GM12878 (cell line): Measurements from ENCODE around the gene MARS1. TPM values are rescaled to one million over a fixed set of nuclear protein-coding genes. Genes with fewer than 3 reads are reported as not detected.

ENCODE experiments used
- ATAC-seq: fragments of 200-7000 bp; cut with Tn5 transposase; 3 replicates; pipeline ENCODE4 v1.9.1; 2020; ENCODE audit warnings: mild to moderate bottlenecking, moderate library complexity
- BruUV-seq: library from RNA; stranded (reverse); fragments of 400-500 nt; replicated peaks from 2 replicates; lab custom pipeline; 2021; lab: Mats Ljungman, UMichigan
- CTCF ChIA-PET: fragments of 300-600 bp; sonication (Branson Sonifier 250); formaldehyde crosslinking; extraction: SDS; loops from one replicate; lab custom pipeline; 2021; ENCODE audit warnings: inconsistent platforms; lab: Yijun Ruan, JAX
- POLR2A ChIA-PET: fragments of 350-600 bp; formaldehyde crosslinking; extraction: SDS; loops from one replicate; lab custom pipeline; 2021; ENCODE audit warnings: inconsistent platforms; lab: Charles Lee
- RAD21 ChIA-PET: fragments of 300-600 bp; sonication (Branson Sonifier 250); formaldehyde crosslinking; loops from one replicate; lab custom pipeline; 2023; ENCODE audit warnings: antibody characterized with exemption; ENCODE audit not compliant: unreplicated experiment; lab: Charles Lee
- SMC1A ChIA-PET: fragments of 300-600 bp; sonication (Branson Sonifier 250); formaldehyde crosslinking; loops from one replicate; lab custom pipeline; 2023; ENCODE audit not compliant: unreplicated experiment, uncharacterized antibody; lab: Charles Lee
- DNase-seq: peaks from one replicate; pipeline ENCODE4 v3.0.0-alpha.2; 2011; ENCODE audit warnings: low read depth, low spot score
- FAIRE-seq: peaks from 3 replicates; lab custom pipeline; 2011; peaks lifted over from hg19 to GRCh38; lab: Jason Lieb, UNC
- H2AFZ ChIP-seq: 2 replicates; pipeline ENCODE4 v1.6.0; 2011; ENCODE audit warnings: low read depth, low read length, control low read depth; ENCODE audit not compliant: control insufficient read depth
- H3K27ac ChIP-seq: 2 replicates; pipeline ENCODE4 v1.5.1; 2011; ENCODE audit warnings: control low read depth; ENCODE audit not compliant: control insufficient read depth, insufficient read depth
- H3K27me3 ChIP-seq, 2 experiments: replicated peaks in 1 of 2; 2 replicates each; pipeline versions ENCODE4 v1.6.0 to v1.6.1; 2011; ENCODE audit warnings: low read length in 1 of 2; ENCODE audit not compliant: control insufficient read depth in 2 of 2, insufficient read depth in 2 of 2
- H3K36me3 ChIP-seq, 2 experiments: 2 replicates each; pipeline ENCODE4 v1.5.1; 2011; ENCODE audit warnings: low read length in 1 of 2; ENCODE audit not compliant: control insufficient read depth in 2 of 2, insufficient read depth in 2 of 2
- H3K4me1 ChIP-seq: 2 replicates; pipeline ENCODE4 v1.6.1; 2011; ENCODE audit warnings: mild to moderate bottlenecking, low read length, moderate library complexity, mixed read lengths; ENCODE audit not compliant: control insufficient read depth, insufficient read depth
- H3K4me2 ChIP-seq: 2 replicates; pipeline ENCODE4 v1.6.0; 2011; ENCODE audit warnings: control low read depth; ENCODE audit not compliant: control insufficient read depth, insufficient read depth
- H3K4me3 ChIP-seq: fragments of 200-600 bp; sonication (generic); 2 replicates; pipeline ENCODE4 v1.5.1; 2016
- H3K79me2 ChIP-seq: 2 replicates; pipeline ENCODE4 v1.6.0; 2011; ENCODE audit warnings: low read length; ENCODE audit not compliant: control insufficient read depth, insufficient read depth
- H3K9ac ChIP-seq: 2 replicates; pipeline ENCODE4 v1.8.0; 2011; ENCODE audit warnings: low read length, control low read depth, mixed read lengths; ENCODE audit not compliant: control insufficient read depth, insufficient read depth
- H3K9me3 ChIP-seq: replicated peaks from 3 replicates; pipeline ENCODE4 v1.5.1; 2011; ENCODE audit warnings: mild to moderate bottlenecking, low read length; ENCODE audit not compliant: control insufficient read depth, insufficient read depth
- H4K20me1 ChIP-seq: 2 replicates; pipeline ENCODE4 v1.6.0; 2011; ENCODE audit not compliant: control insufficient read depth, insufficient read depth
- ASH2L ChIP-seq: fragments of 300-600, 200-600 bp; sonication (generic); IDR thresholded peaks from 2 replicates; pipeline ENCODE4 v1.6.1; 2017; ENCODE audit warnings: low read depth, mild to moderate bottlenecking, borderline replicate concordance
- BCL11A ChIP-seq: IDR thresholded peaks from 2 replicates; pipeline ENCODE4 v1.6.1; 2011; ENCODE audit warnings: low read depth, low read length
- BRCA1 ChIP-seq: IDR thresholded peaks from 2 replicates; pipeline ENCODE4 v1.6.1; 2011; ENCODE audit warnings: low read depth, low read length, improper control_type of control experiment
- ESRRA ChIP-seq: IDR thresholded peaks from 2 replicates; pipeline ENCODE4 v1.6.1; 2012; ENCODE audit warnings: mild to moderate bottlenecking, low read length, improper control_type of control experiment
- FOXK2 ChIP-seq: fragments of 450-650 bp; IDR thresholded peaks from 2 replicates; pipeline ENCODE4 v1.6.1; 2017; ENCODE audit warnings: mild to moderate bottlenecking, moderate library complexity
- IRF4 ChIP-seq: IDR thresholded peaks from 2 replicates; pipeline ENCODE4 v1.6.1; 2011; ENCODE audit warnings: low read depth, low read length
- MTA2 ChIP-seq: fragments of 450-650 bp; IDR thresholded peaks from 2 replicates; pipeline ENCODE4 v1.6.1; 2016; ENCODE audit warnings: low read depth, mild to moderate bottlenecking, moderate library complexity
- MXI1 ChIP-seq: fragments of 150-350 bp; IDR thresholded peaks from 2 replicates; pipeline ENCODE4 v1.6.1; 2011; ENCODE audit warnings: low read depth, mild to moderate bottlenecking, inconsistent platforms, low read length, improper control_type of control experiment
- NFIC ChIP-seq: IDR thresholded peaks from 2 replicates; pipeline ENCODE4 v1.6.1; 2012; ENCODE audit warnings: low read depth, mild to moderate bottlenecking, inconsistent platforms, low read length, moderate library complexity
- PAX8 ChIP-seq: fragments of 450-650 bp; IDR thresholded peaks from 2 replicates; pipeline ENCODE4 v1.6.1; 2017; ENCODE audit warnings: mild to moderate bottlenecking, moderate library complexity
- RELA ChIP-seq: fragments of 450-650 bp; IDR thresholded peaks from 2 replicates; pipeline ENCODE4 v1.8.0; 2014; ENCODE audit warnings: borderline replicate concordance; ENCODE audit not compliant: partially characterized antibody
- SIX5 ChIP-seq: IDR thresholded peaks from 2 replicates; pipeline ENCODE4 v1.6.1; 2011; ENCODE audit warnings: mild to moderate bottlenecking, low read depth, low read length, moderate library complexity; ENCODE audit not compliant: severe bottlenecking
- SMARCA5 ChIP-seq: fragments of 450-650 bp; IDR thresholded peaks from 2 replicates; pipeline ENCODE4 v1.6.1; 2017; ENCODE audit warnings: mild to moderate bottlenecking
- STAT1 ChIP-seq: fragments of 450-650 bp; conservative IDR thresholded peaks from 2 replicates; pipeline ENCODE4 v1.6.1; 2014; ENCODE audit warnings: antibody characterized with exemption, mild to moderate bottlenecking
- USF1 ChIP-seq: IDR thresholded peaks from 2 replicates; pipeline ENCODE4 v1.6.1; 2011; ENCODE audit warnings: borderline replicate concordance, low read depth, mild to moderate bottlenecking, moderate library complexity, mixed read lengths, low read length; ENCODE audit not compliant: insufficient read depth; ENCODE audit errors: extremely low read length
- YY1 ChIP-seq: IDR thresholded peaks from 2 replicates; pipeline ENCODE4 v1.6.1; 2011; ENCODE audit warnings: low read depth, mild to moderate bottlenecking, low read length
- ZBED1 ChIP-seq: IDR thresholded peaks from 2 replicates; pipeline ENCODE4 v1.6.1; 2016; ENCODE audit warnings: borderline replicate concordance
- ZNF384 ChIP-seq: IDR thresholded peaks from 2 replicates; pipeline ENCODE4 v1.6.1; 2012; ENCODE audit warnings: low read depth, mild to moderate bottlenecking, low read length, improper control_type of control experiment, borderline replicate concordance
- WGBS: methylation state at CpG from one replicate; pipeline ENCODE4 v1.1.6; 2016; ENCODE audit warnings: low lambda C conversion rate; ENCODE audit not compliant: insufficient replicate concordance, insufficient coverage; ENCODE audit errors: missing lambda C conversion rate; 5-methylcytosine and 5-hydroxymethylcytosine counted together
- in situ Hi-C: fragments of 300-500 bp; cut with MboI; formaldehyde crosslinking; loops from 9 replicates; pipeline ENCODE4 v1.14.3; 2018; ENCODE audit warnings: mixed read lengths
- intact Hi-C: fragments of 100-400 bp; cut with micrococcal nuclease; formaldehyde crosslinking; loops from one replicate; pipeline ENCODE4 v1.14.2; 2022; ENCODE audit not compliant: unreplicated experiment
- polyA plus RNA-seq, 11 experiments: library from polyadenylated mRNA; depleted of rRNA in 4 of 11; unstranded in 6 of 11; stranded (reverse) in 5 of 11; fragments of >200 nt; fragmentation: Nextera tagmentation in 4 of 11; fragmentation: Illumina TruSeq in 1 of 11; extraction: Ambion mirVana in 4 of 11; extraction: Trizol in 1 of 11; gene quantifications; 1 replicate in 1 of 11; 2 replicates in 10 of 11; pipeline versions ENCODE4 v1.2.1 to v1.2.3, GENCODE V29; 2011 to 2016; ENCODE audit warnings: inconsistent platforms in 2 of 11, missing spikeins in 2 of 11, low read depth in 1 of 11
- total RNA-seq, 4 experiments: library from RNA; depleted of rRNA in 3 of 4; stranded (reverse); fragments of >200 nt in 3 of 4; fragmentation: Illumina TruSeq in 1 of 4; extraction: Trizol in 1 of 4; gene quantifications; 2 replicates each; pipeline versions ENCODE4 v1.2.1 to v1.2.3, GENCODE V29; 2013 to 2021

MARS1 gene
- total and polyA plus RNA-seq, 10 of the 15 experiments (the other 5 are each of a cell fraction or from before 2014, with no cell fraction given) = 72.3 to 270 (median 153) TPM

- peaks cover 44% of the 10 kb centered on the region for H3K79me2 ChIP-seq
- 98% methylated on average over 8 of the region's 8 CpGs for WGBS
- H3K4me1 ChIP-seq = peaks cover 21% of the 10 kb centered on the region
- no peaks in the 10 kb centered on the region for H3K9me3 ChIP-seq
- RAD21 ChIA-PET = no interaction called here
- intact Hi-C loops (loop anchor here (10.0 kb wide), 1 partner anchor 280 kb away; the partner anchor contains the start of genes CDK4 and MARCHF9), in situ Hi-C loops (no loop called here)
- no TSS peak for BruUV-seq
- no peak overlapping the region for H2AFZ ChIP-seq
- no peak overlapping the region for H3K9ac ChIP-seq
- H3K27ac ChIP-seq = no peak overlapping the region
- H3K4me3 ChIP-seq = no peak overlapping the region
- CTCF ChIA-PET = interaction anchor here (0.6 to 8.1 kb wide), 7 partner anchors 9 to 163 kb away, joined by 3 to 114 read pairs (median 3); partner anchors contain the start of gene GLI1
- H3K36me3 ChIP-seq = peaks cover 1 to 27% of the 10 kb centered on the region in 2 experiments
- POLR2A ChIA-PET = interaction anchor here (0.6 to 1.3 kb wide), 4 partner anchors 8 to 19 kb away, joined by 3 read pairs; partner anchors contain the start of gene INHBE
- no peaks in the 10 kb centered on the region for H4K20me1 ChIP-seq
- H3K27me3 ChIP-seq = no peaks in the 10 kb centered on the region
- SMC1A ChIA-PET = no interaction called here
- ATAC-seq = no peak
- FAIRE-seq = no peak
- DNase-seq = no peak
- TF ChIP-seq ZNF384 (no peak), ESRRA (no peak), NFIC (no peak), MXI1 (no peak)
- TF ChIP-seq, all 136 proteins: peak for 0
- H3K4me2 ChIP-seq = peak overlapping the region; percentile 31; the same call in 1 of the 2 replicates
Measured at GRCh38 chr12:57474430-57474829, 13.4 kb upstream of the MARS1 start.

GRCh38 chr12:57474862-57475261, 13.0 kb upstream of the MARS1 start:
- FAIRE-seq (no peak), ATAC-seq (no peak), DNase-seq (no peak)
- H3K4me2 ChIP-seq = peak overlapping the region; percentile 31
- TF ChIP-seq FOXK2 (no peak), IRF4 (no peak), BRCA1 (no peak), STAT1 (no peak), SMARCA5 (no peak), MTA2 (no peak), YY1 (no peak), USF1 (no peak), ASH2L (no peak), BCL11A (no peak), PAX8 (no peak), ZBED1 (no peak), SIX5 (no peak), RELA (no peak)
- no peak overlapping the region for H3K4me3 ChIP-seq
- 96% methylated on average over 7 of the region's 7 CpGs for WGBS
- intact Hi-C loops (loop anchor here (5.0 to 10.0 kb wide), 2 partner anchors 47 to 280 kb away; partner anchors contain the start of genes CDK4, DDIT3, MARCHF9 and MBD6), in situ Hi-C loops (no loop called here)
- H3K79me2 ChIP-seq = peaks cover 44% of the 10 kb centered on the region
- no peaks in the 10 kb centered on the region for H3K9me3 ChIP-seq
- H3K27me3 ChIP-seq = no peaks in the 10 kb centered on the region
- no peak overlapping the region for H3K27ac ChIP-seq
- no peaks in the 10 kb centered on the region for H4K20me1 ChIP-seq
- ChIA-PET POLR2A (interaction anchor here (0.6 to 1.3 kb wide), 4 partner anchors 8 to 20 kb away, joined by 3 read pairs; partner anchors contain the start of gene INHBE), SMC1A (no interaction called here), CTCF (interaction anchor here (0.6 to 8.1 kb wide), 5 partner anchors 9 to 144 kb away, joined by 3 to 114 read pairs (median 4); partner anchors contain the start of gene GLI1), RAD21 (no interaction called here)
- no TSS peak for BruUV-seq
- no peak overlapping the region for H3K9ac ChIP-seq
- H3K4me1 ChIP-seq = peaks cover 24% of the 10 kb centered on the region
- H2AFZ ChIP-seq = no peak overlapping the region
- peaks cover 1 to 25% of the 10 kb centered on the region in 2 experiments for H3K36me3 ChIP-seq
